Activated T-cell treated with anti-CD3 and anti-CD28 coated beads, Interleukin-2, amount 50 U/mL, for 72 hours (primary cell): ENCODE data around the gene PNPLA6. TPM values are rescaled to one million over a fixed set of nuclear protein-coding genes. Genes with fewer than 3 reads are reported as not detected.
A peak's percentile ranks its signal among the peaks of the same experiment; 100 is the strongest.

Source experiments
- ATAC-seq, 2 donors: fragments of 150-1000 bp; cut with Tn5 transposase; replicated peaks in 1 of 2; 2 replicates each; pipeline ENCODE4 v1.10.0; 2021; ENCODE audit warnings: moderate library complexity in 2 of 2, mild to moderate bottlenecking in 1 of 2
- DNase-seq, 2 donors: peaks; one replicate each; pipeline ENCODE4 v3.0.0; 2021 to 2022; ENCODE audit warnings: mixed read lengths in 1 of 2
- H3K27ac Mint-ChIP-seq: one replicate; pipeline ENCODE4 v1.8.0; 2022; ENCODE audit warnings: mild to moderate bottlenecking, moderate library complexity, mixed read lengths
- H3K27me3 Mint-ChIP-seq: one replicate; pipeline ENCODE4 v1.8.0; 2022; ENCODE audit warnings: low read depth, mixed read lengths
- H3K36me3 Mint-ChIP-seq, 2 donors: one replicate each; pipeline ENCODE4 v1.8.0; 2022; ENCODE audit warnings: mixed read lengths in 2 of 2, mild to moderate bottlenecking in 1 of 2; ENCODE audit not compliant: insufficient read depth in 2 of 2
- H3K4me1 Mint-ChIP-seq: one replicate; pipeline ENCODE4 v1.8.0; 2022; ENCODE audit warnings: low read depth, mixed read lengths
- H3K4me3 Mint-ChIP-seq, 2 donors: one replicate each; pipeline ENCODE4 v1.8.0; 2022; ENCODE audit warnings: mild to moderate bottlenecking in 2 of 2, mixed read lengths in 2 of 2, moderate library complexity in 2 of 2
- H3K9me3 Mint-ChIP-seq, 2 donors: one replicate each; pipeline ENCODE4 v1.8.0; 2022; ENCODE audit warnings: mixed read lengths in 2 of 2
- total RNA-seq, 2 donors: library from RNA; stranded (reverse); gene quantifications; one replicate each; pipeline ENCODE4 v1.2.3, GENCODE V29; 2022

The PNPLA6 gene
- total RNA-seq, 2 donors from 2014 or later, result 102 to 144 TPM

- peaks cover 5% of the 10 kb centered on the region for H3K27me3 Mint-ChIP-seq
- DNase-seq (no peak), ATAC-seq (no peak)
- no peak overlapping the region for H3K27ac Mint-ChIP-seq
- no peak overlapping the region for H3K4me3 Mint-ChIP-seq
- peaks cover 26% of the 10 kb centered on the region for H3K4me1 Mint-ChIP-seq
- peaks cover 3 to 4% of the 10 kb centered on the region in 2 donors for H3K36me3 Mint-ChIP-seq
- H3K9me3 Mint-ChIP-seq, result no peaks in the 10 kb centered on the region
Observed at GRCh38 chr19:7520131-7521051, 15.1 kb upstream of the PNPLA6 start.

- Mint-ChIP-seq H3K36me3 (no peaks in the 10 kb centered on the region), H3K9me3 (no peaks in the 10 kb centered on the region), H3K4me1 (peaks cover 20% of the 10 kb centered on the region), H3K27ac (no peak overlapping the region), H3K27me3 (no peaks in the 10 kb centered on the region), H3K4me3 (peak overlapping the region; percentile 79 to 83)
- no peak for ATAC-seq
- DNase-seq, result no peak
Observed at GRCh38 chr19:7521551-7522071, 13.9 kb upstream of the PNPLA6 start.

GRCh38 chr19:7522072-7522922 lies 13.2 kb upstream of the PNPLA6 start, which contains the start of gene MCOLN1:
TSS of gene MCOLN1 (plus strand) at chr19:7522624. CDS start at chr19:7522751, 127 bp downstream.
- H3K9me3 Mint-ChIP-seq, result no peaks in the 10 kb centered on the region
- H3K4me3 Mint-ChIP-seq, result peak within 1 kb of the TSS; percentile 83 to 87
- H3K36me3 Mint-ChIP-seq, result no peaks in the 10 kb centered on the region
- H3K27ac Mint-ChIP-seq, result peak within 1 kb of the TSS; percentile 79
- DNase-seq (peak; percentile 100), ATAC-seq (peak; percentile 92)
- H3K27me3 Mint-ChIP-seq, result no peaks in the 10 kb centered on the region
- H3K4me1 Mint-ChIP-seq, result peaks cover 14% of the 10 kb centered on the region

- no peak for ATAC-seq
- Mint-ChIP-seq H3K27me3 (no peaks in the 10 kb centered on the region), H3K27ac (peak overlapping the region; percentile 54), H3K36me3 (no peaks in the 10 kb centered on the region), H3K4me1 (peaks cover 9% of the 10 kb centered on the region), H3K4me3 (peak overlapping the region; percentile 83 to 87), H3K9me3 (no peaks in the 10 kb centered on the region)
- DNase-seq, result no peak
Observed at GRCh38 chr19:7522923-7523667, 12.4 kb upstream of the PNPLA6 start.

GRCh38 chr19:7524523-7524922 lies 11.0 kb upstream of the PNPLA6 start:
- no peak for DNase-seq
- H3K4me1 Mint-ChIP-seq, result peaks cover 9% of the 10 kb centered on the region
- H3K27ac Mint-ChIP-seq, result no peak overlapping the region
- peaks cover 0 to 2% of the 10 kb centered on the region in 2 donors for H3K36me3 Mint-ChIP-seq
- no peaks in the 10 kb centered on the region for H3K9me3 Mint-ChIP-seq
- H3K4me3 Mint-ChIP-seq, result no peak overlapping the region
- H3K27me3 Mint-ChIP-seq, result no peaks in the 10 kb centered on the region
- ATAC-seq, result no peak

- ATAC-seq (no peak), DNase-seq (no peak)
- Mint-ChIP-seq H3K4me3 (no peak overlapping the region), H3K27me3 (no peaks in the 10 kb centered on the region), H3K36me3 (peaks cover 0 to 2% of the 10 kb centered on the region in 2 donors), H3K27ac (no peak overlapping the region), H3K4me1 (peaks cover 9% of the 10 kb centered on the region), H3K9me3 (no peaks in the 10 kb centered on the region)
Observed at GRCh38 chr19:7524992-7525739, 10.4 kb upstream of the PNPLA6 start.

GRCh38 chr19:7526059-7526929 lies 9.2 kb upstream of the PNPLA6 start:
- DNase-seq, result no peak
- Mint-ChIP-seq H3K4me3 (no peak overlapping the region), H3K9me3 (no peaks in the 10 kb centered on the region), H3K27me3 (no peaks in the 10 kb centered on the region), H3K27ac (no peak overlapping the region), H3K36me3 (peaks cover 0 to 2% of the 10 kb centered on the region in 2 donors), H3K4me1 (peaks cover 9% of the 10 kb centered on the region)
- no peak for ATAC-seq

GRCh38 chr19:7527516-7528191 lies 7.9 kb upstream of the PNPLA6 start:
- Mint-ChIP-seq H3K9me3 (no peaks in the 10 kb centered on the region), H3K36me3 (peaks cover 1 to 2% of the 10 kb centered on the region in 2 donors), H3K27ac (no peak overlapping the region), H3K27me3 (no peaks in the 10 kb centered on the region), H3K4me3 (no peak overlapping the region), H3K4me1 (no peaks in the 10 kb centered on the region)
- DNase-seq (no peak), ATAC-seq (no peak)

GRCh38 chr19:7528192-7528519 lies 7.4 kb upstream of the PNPLA6 start:
- DNase-seq (no peak), ATAC-seq (no peak)
- H3K4me1 Mint-ChIP-seq, result peaks cover 2% of the 10 kb centered on the region
- no peak overlapping the region for H3K27ac Mint-ChIP-seq
- H3K27me3 Mint-ChIP-seq, result no peaks in the 10 kb centered on the region
- no peak overlapping the region for H3K4me3 Mint-ChIP-seq
- no peaks in the 10 kb centered on the region for H3K9me3 Mint-ChIP-seq
- H3K36me3 Mint-ChIP-seq, result peaks cover 1 to 2% of the 10 kb centered on the region in 2 donors

GRCh38 chr19:7528522-7529245 lies 6.8 kb upstream of the PNPLA6 start:
- Mint-ChIP-seq H3K27me3 (no peaks in the 10 kb centered on the region), H3K9me3 (no peaks in the 10 kb centered on the region), H3K4me3 (no peak overlapping the region), H3K27ac (no peak overlapping the region), H3K4me1 (peaks cover 7% of the 10 kb centered on the region), H3K36me3 (peaks cover 1 to 2% of the 10 kb centered on the region in 2 donors)
- no peak for ATAC-seq
- DNase-seq, result no peak

GRCh38 chr19:7529246-7529600 lies 6.3 kb upstream of the PNPLA6 start:
- DNase-seq, result no peak
- H3K4me1 Mint-ChIP-seq, result peaks cover 7% of the 10 kb centered on the region
- H3K36me3 Mint-ChIP-seq, result peaks cover 1 to 2% of the 10 kb centered on the region in 2 donors
- no peak overlapping the region for H3K4me3 Mint-ChIP-seq
- no peak overlapping the region for H3K27ac Mint-ChIP-seq
- H3K27me3 Mint-ChIP-seq, result no peaks in the 10 kb centered on the region
- no peaks in the 10 kb centered on the region for H3K9me3 Mint-ChIP-seq
- no peak for ATAC-seq
